Measurements from ENCODE around the gene NCMAP. TPM values are rescaled to one million over a fixed set of nuclear protein-coding genes. Genes with fewer than 3 reads are reported as not detected.
"Not testable (repeated sequence)": the region's sequence is repeated elsewhere in the genome, so short reads cannot be mapped to it uniquely, and the experiment has no call there.

The NCMAP gene
- total RNA-seq, 1 donor from 2014 or later: not detected

GRCh38 chr1:24513706-24514105 is 42.2 kb upstream of the NCMAP start:
- H3K27ac Mint-ChIP-seq: peak overlapping the region; percentile 19
- ChIA-PET POLR2A (no interaction called here), CTCF (no interaction called here)
- DNase-seq (no peak), ATAC-seq (ENCODE audit: low read depth) (no peak)
- H3K4me1 Mint-ChIP-seq: peaks cover 10% of the 10 kb centered on the region
- intact Hi-C loops (cut with micrococcal nuclease): no loop called here
- peaks cover 42% of the 10 kb centered on the region for H3K36me3 Mint-ChIP-seq (ENCODE audit: low read depth)
- H3K4me3 Mint-ChIP-seq: no peak overlapping the region
- H3K27me3 Mint-ChIP-seq: no peaks in the 10 kb centered on the region
- H3K9me3 Mint-ChIP-seq: no peaks in the 10 kb centered on the region
- no peak for TF ChIP-seq CTCF (IDR thresholded peaks at IDR 0.05)

DNA sequence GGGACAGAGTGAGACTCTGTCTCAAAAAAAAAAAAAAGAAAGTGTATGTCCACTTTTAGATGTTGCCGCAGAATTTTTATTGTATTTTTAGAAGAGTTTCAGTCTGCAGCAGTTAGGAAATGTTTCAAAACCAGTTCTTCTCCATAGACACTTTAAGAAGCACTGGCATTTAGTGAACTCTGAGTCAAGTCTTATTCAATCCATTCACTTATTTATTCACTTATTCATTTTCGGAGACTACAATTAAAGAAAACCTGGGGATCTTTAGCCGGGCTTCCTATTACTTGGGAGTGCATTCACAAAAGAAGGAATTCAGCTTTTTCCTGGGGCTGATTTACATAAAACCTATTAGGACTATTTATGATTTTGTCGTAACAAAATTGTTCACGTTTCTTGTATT is 40.9 kb upstream of the NCMAP start:
- Mint-ChIP-seq H3K4me1 (peaks cover under 1% of the 10 kb centered on the region), H3K27ac (no peak overlapping the region), H3K36me3 (ENCODE audit: low read depth) (peaks cover 37% of the 10 kb centered on the region), H3K4me3 (no peak overlapping the region), H3K27me3 (no peaks in the 10 kb centered on the region), H3K9me3 (no peaks in the 10 kb centered on the region)
- TF ChIP-seq CTCF (IDR thresholded peaks at IDR 0.05): no peak
- intact Hi-C loops (cut with micrococcal nuclease): no loop called here
- ChIA-PET POLR2A (interaction anchor here (1.0 kb wide), 1 partner anchor 37 kb away, joined by 3 read pairs; no protein-coding TSS in a partner anchor), CTCF (interaction anchor here (1.9 kb wide), 1 partner anchor 72 kb away, joined by 6 read pairs; no protein-coding TSS in a partner anchor)
- ATAC-seq (ENCODE audit: low read depth) (no peak), DNase-seq (no peak)

DNA sequence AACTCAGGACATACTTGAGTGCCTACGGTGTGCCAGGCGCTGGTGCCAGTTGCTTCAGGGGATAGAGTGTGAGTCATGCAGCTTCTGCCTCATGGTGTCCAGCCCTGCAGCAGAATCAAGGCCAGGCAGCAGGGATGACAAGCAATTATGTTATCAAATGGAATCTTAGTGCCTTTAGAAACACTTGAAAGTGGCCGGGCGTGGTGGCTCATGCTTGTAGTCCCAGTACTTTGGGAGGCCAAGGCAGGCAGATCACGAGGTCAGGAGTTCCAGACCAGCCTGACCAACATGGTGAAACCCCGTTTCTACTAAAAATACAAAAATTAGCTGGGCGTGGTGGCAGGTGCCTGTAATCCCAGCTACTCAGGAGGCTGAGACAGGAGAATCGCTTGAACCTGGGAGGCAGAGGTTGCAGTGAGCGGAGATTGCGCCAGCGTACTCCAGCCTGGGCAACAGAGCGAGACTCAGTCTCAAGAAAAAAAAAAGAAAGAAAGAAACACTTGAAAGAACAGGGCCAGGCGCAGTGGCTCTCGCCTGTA is 40.1 kb upstream of the NCMAP start:
- H3K9me3 Mint-ChIP-seq; intact Hi-C loops (cut with micrococcal nuclease); H3K4me1 Mint-ChIP-seq; H3K27ac Mint-ChIP-seq; H3K27me3 Mint-ChIP-seq; H3K4me3 Mint-ChIP-seq; ATAC-seq (ENCODE audit: low read depth); DNase-seq: not testable (repeated sequence)
- CTCF ChIA-PET: interaction anchor here (1.0 to 1.9 kb wide), 2 partner anchors 11 to 71 kb away, joined by 5 to 6 read pairs; no protein-coding TSS in a partner anchor
- POLR2A ChIA-PET: interaction anchor here (1.0 kb wide), 1 partner anchor 11 kb away, joined by 4 read pairs; no protein-coding TSS in a partner anchor
- peaks cover 43% of the 10 kb centered on the region for H3K36me3 Mint-ChIP-seq (ENCODE audit: low read depth)

DNA sequence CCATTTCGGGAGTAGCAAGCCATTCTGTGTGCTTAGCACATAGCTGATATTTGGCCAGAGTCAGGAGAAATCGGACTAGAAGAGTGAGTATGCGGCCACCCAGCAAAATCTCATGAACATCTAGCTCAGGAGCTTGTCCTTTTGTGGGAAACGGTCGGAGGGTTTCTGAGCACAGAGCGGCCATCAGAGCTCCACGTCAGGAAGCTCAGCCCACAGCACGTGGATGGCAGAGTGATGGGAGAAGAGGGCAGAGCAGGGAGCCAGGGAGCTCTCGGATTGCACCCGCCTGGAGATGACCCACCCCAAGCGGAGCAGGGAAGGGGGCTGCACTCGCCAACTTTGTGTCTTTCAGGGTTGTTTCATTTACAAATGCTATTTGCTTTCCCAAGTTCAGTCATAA is 39.4 kb upstream of the NCMAP start:
- ATAC-seq (ENCODE audit: low read depth): no peak
- Mint-ChIP-seq H3K27ac (no peak overlapping the region), H3K27me3 (no peaks in the 10 kb centered on the region), H3K4me1 (no peaks in the 10 kb centered on the region), H3K9me3 (no peaks in the 10 kb centered on the region), H3K4me3 (no peak overlapping the region), H3K36me3 (ENCODE audit: low read depth) (peaks cover 42% of the 10 kb centered on the region)
- POLR2A ChIA-PET: interaction anchor here (0.7 to 1.0 kb wide), 2 partner anchors 10 to 63 kb away, joined by 3 to 4 read pairs; no protein-coding TSS in a partner anchor
- no peak for DNase-seq
- CTCF ChIA-PET: interaction anchor here (1.0 kb wide), 1 partner anchor 10 kb away, joined by 5 read pairs; no protein-coding TSS in a partner anchor
- intact Hi-C loops (cut with micrococcal nuclease): no loop called here
- TF ChIP-seq CTCF (IDR thresholded peaks at IDR 0.05): no peak

DNA sequence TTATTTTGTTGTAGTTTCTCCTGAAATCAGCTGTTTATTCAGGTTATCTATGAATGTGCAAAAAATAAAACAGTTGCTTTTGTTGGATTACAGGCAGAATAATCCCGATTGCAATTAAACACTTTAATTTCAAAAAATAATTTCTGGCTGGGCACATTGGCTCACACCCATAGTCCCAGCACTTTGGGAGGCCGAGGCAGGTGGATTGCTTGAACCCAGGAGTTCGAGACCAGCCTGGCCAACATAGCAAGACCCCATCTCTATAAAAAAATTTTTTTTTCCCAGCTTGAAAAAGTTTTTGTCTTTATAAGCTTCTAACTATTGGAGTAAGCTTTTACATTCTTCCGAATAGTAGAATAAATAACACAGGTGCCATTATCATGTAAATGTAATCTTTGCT is 38.0 kb upstream of the NCMAP start:
- Mint-ChIP-seq H3K27me3 (no peaks in the 10 kb centered on the region), H3K36me3 (ENCODE audit: low read depth) (peaks cover 44% of the 10 kb centered on the region), H3K9me3 (no peaks in the 10 kb centered on the region), H3K27ac (no peak overlapping the region), H3K4me1 (no peaks in the 10 kb centered on the region), H3K4me3 (no peak overlapping the region)
- POLR2A ChIA-PET: no interaction called here
- TF ChIP-seq CTCF (IDR thresholded peaks at IDR 0.05): no peak
- intact Hi-C loops (cut with micrococcal nuclease): no loop called here
- ATAC-seq (ENCODE audit: low read depth) (no peak), DNase-seq (no peak)
- CTCF ChIA-PET: interaction anchor here (0.7 to 1.3 kb wide), 3 partner anchors 9 to 590 kb away, joined by 3 read pairs; no protein-coding TSS in a partner anchor

DNA sequence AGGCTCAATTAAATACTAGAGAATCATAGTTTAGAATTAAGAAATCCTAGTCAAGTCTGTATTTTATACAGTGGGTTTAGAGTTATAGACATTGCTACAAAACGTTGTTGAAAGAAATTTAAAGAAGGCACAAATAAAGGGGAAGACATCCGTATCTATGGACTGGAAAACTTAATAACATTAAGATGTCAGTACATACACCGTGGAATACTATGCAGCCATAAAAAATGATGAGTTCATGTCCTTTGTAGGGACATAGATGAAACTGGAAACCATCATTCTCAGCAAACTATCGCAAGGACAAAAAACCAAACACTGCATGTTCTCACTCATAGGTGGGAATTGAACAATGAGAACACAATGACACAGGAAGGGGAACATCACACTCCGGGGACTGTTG is 35.6 kb upstream of the NCMAP start:
- H3K27ac Mint-ChIP-seq; intact Hi-C loops (cut with micrococcal nuclease); H3K4me3 Mint-ChIP-seq; H3K27me3 Mint-ChIP-seq; POLR2A ChIA-PET; DNase-seq; CTCF ChIA-PET; H3K9me3 Mint-ChIP-seq; H3K4me1 Mint-ChIP-seq; ATAC-seq (ENCODE audit: low read depth): not testable (repeated sequence)
- peaks cover 37% of the 10 kb centered on the region for H3K36me3 Mint-ChIP-seq (ENCODE audit: low read depth)
